LoVo (cell line): ENCODE data around the gene OR1D5.
"Not testable (repeated sequence)": the region's sequence is repeated elsewhere in the genome, so short reads cannot be mapped to it uniquely, and the experiment has no call there.

ENCODE experiments used
- DNase-seq: peaks from one replicate; pipeline ENCODE4 v3.0.0-alpha.2; 2016; ENCODE audit warnings: low spot score

The OR1D5 gene

GRCh38 chr17:3032258-3033247, 30.9 kb downstream of the OR1D5 start:
- no peak for DNase-seq

- DNase-seq: not testable (repeated sequence)
Observed at GRCh38 chr17:3030852-3031470, 32.4 kb downstream of the OR1D5 start.

DNA sequence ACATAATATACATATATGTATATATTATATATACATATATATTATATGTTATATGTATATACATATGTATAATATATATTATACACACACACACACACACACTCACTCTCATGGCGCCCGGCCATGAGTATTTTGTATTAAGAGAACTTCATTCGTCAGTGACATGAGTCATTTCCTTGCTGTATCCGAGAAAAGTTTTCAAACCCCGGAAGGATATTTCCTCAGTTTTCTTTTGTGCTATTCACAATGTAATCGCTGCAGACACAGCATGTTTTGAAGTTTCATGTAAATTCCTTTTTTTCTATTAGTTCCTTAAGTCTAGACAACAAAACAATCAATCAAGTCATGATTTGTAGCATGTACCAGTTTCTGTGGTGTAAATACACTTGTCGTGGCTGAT, 33.3 kb downstream of the OR1D5 start:
- no peak for DNase-seq

- no peak for DNase-seq
Observed at GRCh38 chr17:3029213-3029913, 34.0 kb downstream of the OR1D5 start.

DNA sequence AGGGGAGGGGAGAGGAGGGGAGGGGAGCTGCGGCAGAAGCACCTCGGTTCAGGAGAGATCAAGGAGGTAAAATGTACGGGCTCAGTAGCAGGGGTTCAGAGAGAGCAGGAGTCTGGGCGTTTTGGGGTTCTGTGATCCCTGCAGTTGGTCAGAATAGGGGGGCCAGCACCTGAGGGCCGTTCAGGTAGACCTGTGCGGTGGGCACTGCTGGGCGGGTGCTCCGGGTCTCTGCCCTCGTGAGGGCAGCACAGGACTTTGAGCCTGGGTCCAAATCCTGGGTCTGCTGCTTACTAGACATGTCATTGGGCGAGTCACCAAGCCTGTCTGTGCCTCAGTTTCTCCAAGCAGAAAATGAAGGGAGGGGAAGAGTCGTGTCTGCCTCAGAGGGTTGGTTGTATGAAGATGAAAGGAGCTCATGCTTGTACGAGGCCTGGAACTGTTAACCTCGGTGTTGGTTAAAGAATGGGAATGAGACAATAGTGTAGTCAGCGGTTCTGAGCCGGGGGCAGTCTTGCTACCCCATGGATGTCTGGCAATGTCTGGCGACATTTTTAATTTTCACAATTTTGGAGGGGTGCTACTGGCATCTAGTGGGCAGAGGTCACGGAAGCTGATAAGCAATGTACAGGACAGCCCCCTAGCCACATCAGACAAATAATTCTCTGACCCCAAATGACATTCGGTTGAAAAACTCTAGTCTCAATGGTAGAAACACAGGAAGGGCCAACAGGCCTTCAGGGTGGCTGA, 35.4 kb downstream of the OR1D5 start:
- no peak for DNase-seq

GRCh38 chr17:3026856-3027751, 36.3 kb downstream of the OR1D5 start:
- DNase-seq: no peak

DNA sequence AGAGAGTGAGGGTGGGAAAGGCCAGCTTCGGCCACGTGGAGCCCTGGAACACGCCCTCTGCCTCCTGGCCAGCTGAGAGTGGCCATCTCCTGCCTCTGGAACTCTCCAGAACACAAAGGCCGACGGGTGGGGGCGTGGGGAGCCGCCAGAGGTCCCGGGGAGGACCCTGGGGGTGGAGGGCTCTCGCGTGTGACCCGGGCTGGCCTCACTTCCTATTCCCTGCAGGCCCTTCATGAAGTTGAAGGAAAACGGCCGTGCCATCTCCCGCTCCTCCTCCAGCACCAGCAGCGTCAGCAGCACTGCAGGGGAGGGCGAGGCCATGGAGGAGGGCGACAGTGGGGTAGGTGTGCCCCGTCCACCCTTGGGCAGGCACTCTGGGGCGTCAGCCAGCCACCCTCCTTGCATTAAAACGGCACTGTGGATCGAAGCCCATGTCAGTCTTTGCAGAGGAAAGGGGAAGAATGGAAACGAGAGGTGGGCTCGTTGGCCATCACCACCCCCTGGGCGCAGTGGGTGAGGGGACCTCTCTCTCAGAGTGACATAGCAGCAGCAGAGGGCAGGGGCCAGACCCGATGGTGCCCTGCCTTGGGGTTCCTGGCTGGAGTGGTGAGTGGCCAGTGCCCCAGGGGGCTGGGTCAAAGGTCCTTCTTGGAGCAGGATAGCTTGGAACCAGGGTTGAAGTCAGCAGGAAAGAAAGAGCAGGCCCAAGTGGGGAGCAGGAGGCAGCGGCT, 37.1 kb downstream of the OR1D5 start:
- DNase-seq: no peak

DNA sequence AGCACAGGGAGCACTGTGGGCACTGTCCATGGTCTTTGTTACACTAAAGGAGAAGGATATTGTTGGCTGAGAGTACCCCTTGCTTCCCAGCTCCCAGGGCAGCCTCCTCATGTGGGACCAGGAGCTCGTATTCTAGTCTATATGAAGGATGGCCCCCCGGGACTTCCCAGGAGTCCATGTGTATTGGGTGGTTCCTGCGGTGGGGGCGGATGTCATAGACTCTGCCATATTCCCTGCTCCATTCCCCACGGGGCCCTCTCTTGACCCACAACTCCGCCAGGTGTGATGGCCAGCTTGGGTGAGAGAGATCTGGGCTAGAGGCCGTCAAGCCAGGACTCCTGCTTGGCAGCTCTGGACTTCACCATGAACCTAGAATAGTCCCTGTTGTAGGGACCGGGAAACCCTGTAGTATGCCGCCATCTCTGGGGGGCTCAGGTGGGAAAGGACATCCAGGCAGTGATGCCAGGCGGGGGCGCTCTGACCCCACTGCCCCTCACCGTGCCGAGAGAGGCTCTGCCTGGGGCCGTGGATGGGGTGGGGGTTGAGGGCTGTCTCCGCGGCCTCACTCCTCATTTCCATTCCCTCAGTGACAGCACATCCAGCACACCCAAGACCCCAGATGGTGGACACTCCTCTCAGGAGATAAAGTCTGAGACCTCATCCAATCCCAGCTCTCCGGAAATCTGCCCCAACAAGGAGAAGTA, 37.8 kb downstream of the OR1D5 start:
- DNase-seq: no peak

DNA sequence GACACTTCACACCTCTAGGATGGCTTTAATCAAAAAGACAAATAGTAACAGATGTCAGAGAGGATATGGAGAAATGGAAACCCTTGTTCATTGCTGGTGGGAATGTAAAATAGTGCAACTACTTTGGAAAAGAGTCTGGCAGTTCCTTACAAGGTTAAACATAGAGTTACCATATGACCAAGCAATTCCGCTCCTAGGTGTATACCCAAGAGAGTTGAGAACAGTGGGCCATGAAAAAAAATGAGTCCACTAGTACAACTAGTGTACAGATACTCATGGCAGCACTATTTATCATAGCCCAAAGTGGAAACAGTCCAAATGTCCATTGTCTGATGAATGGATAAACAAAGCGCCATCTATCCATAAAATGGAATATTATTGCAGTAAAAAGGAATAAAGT, 39.1 kb downstream of the OR1D5 start:
- no peak for DNase-seq

DNA sequence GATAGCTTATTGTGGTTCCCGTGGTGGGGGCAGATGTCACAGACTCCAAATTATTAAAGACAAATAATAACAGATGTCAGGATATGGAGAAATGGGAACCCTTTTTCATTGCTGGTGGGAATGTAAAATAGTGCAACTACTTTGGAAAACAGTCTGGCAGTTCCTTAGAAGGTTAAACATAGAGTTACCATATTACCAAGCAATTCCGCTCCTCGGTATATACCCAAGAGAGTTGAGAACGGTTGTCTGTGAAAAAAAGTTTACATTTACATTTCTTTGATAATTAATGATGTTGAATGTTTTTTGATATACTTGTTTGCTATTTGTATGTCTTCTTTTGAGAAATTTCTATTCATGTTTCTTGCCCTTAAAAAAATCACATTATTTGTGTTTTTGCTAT, 41.2 kb downstream of the OR1D5 start:
- DNase-seq: no peak

GRCh38 chr17:3020381-3020780, 43.0 kb downstream of the OR1D5 start:
- no peak for DNase-seq

DNA sequence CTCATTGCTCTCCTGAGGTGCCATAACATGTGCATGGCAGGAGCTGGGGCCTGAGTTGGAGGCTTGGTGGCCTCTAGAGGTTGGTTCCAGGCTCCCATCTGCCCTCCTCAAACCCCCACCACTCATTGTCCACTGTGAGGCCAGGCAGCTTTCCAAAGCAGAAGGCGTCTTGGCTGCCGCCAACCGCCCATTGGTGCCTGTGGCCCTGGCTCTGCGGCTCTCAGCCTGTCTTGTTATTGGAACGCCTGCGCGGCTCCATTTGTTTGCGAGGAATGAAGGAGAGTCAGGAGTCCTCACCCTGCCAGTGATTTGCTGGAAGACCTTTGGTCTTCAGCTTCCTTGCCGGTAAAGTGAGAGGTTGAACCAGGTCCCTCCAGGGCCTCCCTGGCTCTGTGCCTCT, 43.6 kb downstream of the OR1D5 start:
- DNase-seq: no peak

DNA sequence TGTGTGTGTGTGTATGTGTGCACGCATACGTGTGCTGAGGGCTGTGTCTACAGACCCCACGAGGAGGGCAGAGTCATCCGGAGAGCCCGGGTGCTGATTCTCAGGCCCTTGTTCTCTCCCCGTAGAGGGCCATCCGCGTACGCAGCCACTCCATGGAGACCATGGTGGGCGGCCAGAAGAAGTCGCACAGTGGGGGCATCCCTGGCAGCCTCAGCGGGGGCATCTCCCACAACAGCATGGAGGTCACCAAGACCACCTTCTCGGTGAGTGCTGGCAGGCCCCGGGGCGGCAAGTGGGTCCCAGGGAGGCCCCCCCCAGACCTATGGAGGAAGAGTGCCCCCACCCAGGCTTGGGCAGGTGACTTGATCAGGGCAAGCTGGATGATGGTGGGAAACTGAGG, 45.5 kb downstream of the OR1D5 start:
- no peak for DNase-seq

DNA sequence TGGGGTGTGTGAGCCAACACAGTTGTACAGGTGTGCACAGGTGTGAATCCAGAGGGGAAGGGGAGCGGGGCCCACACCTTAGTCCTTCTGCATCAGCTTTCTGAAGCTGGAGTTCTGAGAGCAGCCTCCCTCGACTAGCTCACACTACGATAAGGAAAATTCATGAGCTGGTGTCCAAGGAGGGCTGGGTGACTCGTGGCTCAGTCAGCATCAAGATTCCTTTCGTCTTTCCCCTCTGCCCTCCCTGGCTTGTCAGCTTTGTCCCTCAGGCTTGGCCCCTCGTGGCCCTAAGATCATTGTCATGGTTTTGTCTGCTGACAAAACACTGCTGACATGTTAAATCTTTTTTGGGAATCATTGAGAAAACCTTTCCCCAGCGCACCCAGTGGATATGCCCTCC, 47.5 kb downstream of the OR1D5 start:
- no peak for DNase-seq

DNA sequence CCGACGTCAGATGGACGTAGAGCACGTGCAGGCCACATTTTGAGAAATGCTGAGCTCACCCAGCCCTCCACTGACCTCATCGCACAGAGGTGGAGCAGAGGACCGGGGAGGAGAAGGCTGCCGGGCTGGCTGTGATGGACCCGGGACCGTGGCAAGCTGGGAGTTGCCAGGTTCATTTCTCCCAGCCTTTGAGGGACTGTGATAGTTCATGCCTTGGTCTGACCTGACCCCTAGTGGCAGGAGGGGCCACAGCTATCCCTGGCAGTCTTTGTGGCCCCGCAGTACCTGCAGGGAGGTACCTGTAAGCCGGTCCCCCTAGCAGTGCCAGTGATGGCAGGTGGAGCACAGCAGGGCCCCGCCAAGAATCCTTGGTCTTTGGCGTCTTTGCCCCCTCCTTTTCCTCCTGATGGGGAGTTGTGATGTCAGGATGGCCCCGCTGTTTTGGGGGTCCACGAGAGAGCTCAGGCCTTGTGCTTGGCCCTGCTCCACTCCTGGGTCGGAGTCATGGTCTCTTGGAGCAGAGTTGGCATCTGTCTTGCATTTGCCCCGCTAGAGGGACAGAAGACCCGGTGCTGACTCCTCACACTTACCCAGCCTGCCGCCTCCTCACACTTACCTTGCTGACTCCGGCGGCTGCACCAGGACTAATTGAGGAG, 50.4 kb downstream of the OR1D5 start:
- DNase-seq: peak; percentile 21
